HCT116 (cell line): ENCODE results near the gene PRRT1B. TPM values are rescaled to one million over a fixed set of nuclear protein-coding genes. Genes with fewer than 3 reads are reported as not detected.

Experiments
- ATAC-seq: fragments of 200-7000 bp; cut with Tn5 transposase; 2 replicates; pipeline ENCODE4 v1.9.1; 2020; ENCODE audit warnings: mild to moderate bottlenecking, moderate library complexity
- BruUV-seq: library from RNA; stranded (reverse); fragments of 400-500 nt; replicated peaks from 2 replicates; lab custom pipeline; 2021; lab: Mats Ljungman, UMichigan
- CTCF ChIA-PET: fragments of 300-600 bp; sonication (Branson Sonifier 250); formaldehyde crosslinking; loops from one replicate; lab custom pipeline; 2021; ENCODE audit warnings: antibody characterized with exemption; lab: Charles Lee
- POLR2A ChIA-PET: fragments of 300-600, 350-600 bp; sonication (Branson Sonifier 250); formaldehyde crosslinking; loops from one replicate; lab custom pipeline; 2021; ENCODE audit warnings: antibody characterized with exemption; lab: Charles Lee
- RAD21 ChIA-PET, 2 experiments: fragments of 300-600 bp; sonication (Branson Sonifier 250); formaldehyde crosslinking; loops; one replicate each; lab custom pipeline; 2023; ENCODE audit warnings: low total read pairs in 2 of 2; ENCODE audit not compliant: uncharacterized antibody in 2 of 2, unreplicated experiment in 2 of 2, low non-redundant PET in 1 of 2; lab: Charles Lee
- DNase-seq: peaks from one replicate; pipeline ENCODE4 v3.0.0-alpha.2; 2010; ENCODE audit warnings: low read depth, low spot score
- H2AFZ ChIP-seq: fragments of 200-600 bp; shearing (Covaris generic), sonication (generic); 2 replicates; pipeline ENCODE4 v1.6.1; 2017; ENCODE audit warnings: low read depth, mixed run types, mixed read lengths, antibody characterized with exemption, low read length; ENCODE audit not compliant: poor library complexity, severe bottlenecking
- H3K27ac ChIP-seq: 2 replicates; pipeline ENCODE4 v1.5.1; 2012; ENCODE audit warnings: low read depth, low read length
- H3K27me3 ChIP-seq: fragments of 200-600 bp; sonication (generic); 2 replicates; pipeline ENCODE4 v1.6.1; 2016; ENCODE audit warnings: mixed run types, low read length, mixed read lengths; ENCODE audit not compliant: insufficient read depth
- H3K36me3 ChIP-seq, 2 experiments: fragments of 200-500 bp in 1 of 2; fragments of 200-600 bp in 1 of 2; sonication (Bioruptor generic) in 1 of 2; sonication (generic) in 1 of 2; 2 replicates each; pipeline versions ENCODE4 v1.5.1 to v1.6.1; 2014 to 2016; ENCODE audit warnings: low read length in 2 of 2, inconsistent platforms in 1 of 2, mixed read lengths in 1 of 2, mixed run types in 1 of 2; ENCODE audit not compliant: insufficient read depth in 2 of 2, control insufficient read depth in 1 of 2
- H3K4me1 ChIP-seq, 2 experiments: fragments of 200-600 bp in 1 of 2; sonication (generic) in 1 of 2; 2 replicates each; pipeline versions ENCODE4 v1.5.1 to v1.6.1; 2012 to 2017; ENCODE audit warnings: low read length in 2 of 2, inconsistent platforms in 1 of 2, mild to moderate bottlenecking in 1 of 2, mixed read lengths in 1 of 2, mixed run types in 1 of 2, moderate library complexity in 1 of 2; ENCODE audit not compliant: insufficient read depth in 2 of 2, control insufficient read depth in 1 of 2
- H3K4me2 ChIP-seq: fragments of 200-600 bp; sonication (generic); 2 replicates; pipeline ENCODE4 v1.6.1; 2017; ENCODE audit warnings: mixed run types, low read length, mixed read lengths
- H3K4me3 ChIP-seq, 2 experiments: fragments of 200-600 bp in 1 of 2; sonication (generic) in 1 of 2; replicated peaks in 1 of 2; 2 replicates each; pipeline ENCODE4 v1.5.1; 2011 to 2016; ENCODE audit warnings: low read length in 2 of 2, control low read depth in 1 of 2, low read depth in 1 of 2, mild to moderate bottlenecking in 1 of 2, mixed read lengths in 1 of 2, mixed run types in 1 of 2
- H3K79me2 ChIP-seq: fragments of 200-600 bp; sonication (generic); 2 replicates; pipeline ENCODE4 v1.6.1; 2017; ENCODE audit warnings: mild to moderate bottlenecking, mixed run types, low read length, moderate library complexity, mixed read lengths; ENCODE audit not compliant: insufficient read depth
- H3K9ac ChIP-seq: fragments of 200-600 bp; sonication (generic); 2 replicates; pipeline ENCODE4 v1.6.1; 2016; ENCODE audit warnings: low read length, mixed read lengths
- H3K9me2 ChIP-seq: fragments of 200-600 bp; sonication (generic), shearing (Covaris generic); 2 replicates; pipeline ENCODE4 v1.6.1; 2017; ENCODE audit warnings: mixed run types, mild to moderate bottlenecking, moderate library complexity; ENCODE audit not compliant: insufficient read depth
- H3K9me3 ChIP-seq, 2 experiments: fragments of 200-500 bp in 1 of 2; fragments of 200-600 bp in 1 of 2; sonication (Bioruptor generic) in 1 of 2; sonication (generic) in 1 of 2; 2 replicates each; pipeline ENCODE4 v1.6.1; 2014 to 2017; ENCODE audit warnings: low read length in 2 of 2, mixed read lengths in 2 of 2, inconsistent platforms in 1 of 2, low read depth in 1 of 2, mild to moderate bottlenecking in 1 of 2, mixed run types in 1 of 2, moderate library complexity in 1 of 2; ENCODE audit not compliant: control insufficient read depth in 1 of 2, insufficient read depth in 1 of 2
- H4K20me1 ChIP-seq: fragments of 200-600 bp; sonication (generic), shearing (Covaris generic); 2 replicates; pipeline ENCODE4 v1.6.1; 2017; ENCODE audit warnings: mixed run types, mild to moderate bottlenecking, moderate library complexity; ENCODE audit not compliant: insufficient read depth
- CBX3 ChIP-seq: IDR thresholded peaks from 2 replicates; pipeline ENCODE4 v1.6.1; 2012; ENCODE audit warnings: low read depth
- CEBPB ChIP-seq: IDR thresholded peaks from 2 replicates; pipeline ENCODE4 v1.6.1; 2012; ENCODE audit warnings: low read depth
- CTCF ChIP-seq, 3 experiments: fragments of 200-600 bp in 1 of 3; sonication (generic) in 1 of 3; IDR thresholded peaks in 2 of 3; conservative IDR thresholded peaks in 1 of 3; 2 replicates each; pipeline ENCODE4 v1.5.1; 2012 to 2017; ENCODE audit warnings: low read depth in 2 of 3, low read length in 2 of 3, antibody characterized with exemption in 1 of 3, borderline replicate concordance in 1 of 3, control low read depth in 1 of 3, mild to moderate bottlenecking in 1 of 3, mixed read lengths in 1 of 3, mixed run types in 1 of 3, moderate library complexity in 1 of 3; ENCODE audit not compliant: insufficient read depth in 1 of 3
- EGR1 ChIP-seq: IDR thresholded peaks from 2 replicates; pipeline ENCODE4 v1.6.1; 2012; ENCODE audit warnings: low read depth
- ELF1 ChIP-seq: IDR thresholded peaks from 2 replicates; pipeline ENCODE4 v1.6.1; 2012; ENCODE audit warnings: low read depth, borderline replicate concordance
- FOSL1 ChIP-seq: IDR thresholded peaks from 2 replicates; pipeline ENCODE4 v1.6.1; 2012; ENCODE audit warnings: low read depth
- JUND ChIP-seq: IDR thresholded peaks from 2 replicates; pipeline ENCODE4 v1.6.1; 2012
- MAX ChIP-seq: IDR thresholded peaks from 2 replicates; pipeline ENCODE4 v1.6.1; 2012
- POLR2A ChIP-seq: IDR thresholded peaks from 2 replicates; pipeline ENCODE4 v1.7.0; 2011; ENCODE audit warnings: borderline replicate concordance; ENCODE audit not compliant: insufficient read depth, insufficient read length; ENCODE audit errors: extremely low read depth
- POLR2AphosphoS5 ChIP-seq: IDR thresholded peaks from 2 replicates; pipeline ENCODE4 v1.6.1; 2011; ENCODE audit warnings: mild to moderate bottlenecking, low read depth, low read length, moderate library complexity
- REST ChIP-seq: IDR thresholded peaks from 2 replicates; pipeline ENCODE4 v1.6.1; 2012; ENCODE audit warnings: low read depth
- SIN3A ChIP-seq: IDR thresholded peaks from 2 replicates; pipeline ENCODE4 v1.6.1; 2012; ENCODE audit warnings: low read depth
- SP1 ChIP-seq: IDR thresholded peaks from 2 replicates; pipeline ENCODE4 v1.6.1; 2012; ENCODE audit warnings: low read depth
- SRF ChIP-seq: IDR thresholded peaks from 2 replicates; pipeline ENCODE4 v1.6.1; 2012; ENCODE audit warnings: low read depth
- TCF7L2 ChIP-seq: IDR thresholded peaks from 2 replicates; pipeline ENCODE4 v1.7.0; 2011; ENCODE audit warnings: borderline replicate concordance, inconsistent platforms; ENCODE audit not compliant: insufficient read depth, insufficient read length; ENCODE audit errors: extremely low read depth
- YY1 ChIP-seq: IDR thresholded peaks from 2 replicates; pipeline ENCODE4 v1.6.1; 2011; ENCODE audit warnings: low read length, low read depth, moderate library complexity, mild to moderate bottlenecking; ENCODE audit not compliant: insufficient replicate concordance; ENCODE audit errors: extremely low read depth
- ZFX ChIP-seq: fragments of 450-650 bp; IDR thresholded peaks from 2 replicates; pipeline ENCODE4 v1.6.1; 2017
- ZNF274 ChIP-seq: fragments of 200-500 bp; sonication (Bioruptor generic); IDR thresholded peaks from 2 replicates; pipeline ENCODE4 v1.6.1; 2014; ENCODE audit warnings: mild to moderate bottlenecking, low read depth, low read length, inconsistent platforms
- intact Hi-C: fragments of 100-400 bp; cut with micrococcal nuclease; formaldehyde crosslinking; loops from 2 replicates; pipeline ENCODE4 v1.10.0; 2022
- total RNA-seq: library from RNA; stranded (reverse); gene quantifications from one replicate; pipeline ENCODE4 v1.2.1, GENCODE V29; 2021; ENCODE audit not compliant: unreplicated experiment
- TF ChIP-seq, protein P1 (sequence below): IDR thresholded peaks from 2 replicates; pipeline ENCODE4 v1.6.1; 2012
- TF ChIP-seq, protein P2 (sequence below): IDR thresholded peaks from 2 replicates; pipeline ENCODE4 v1.6.1; 2011; ENCODE audit warnings: mild to moderate bottlenecking, low read length, moderate library complexity; ENCODE audit not compliant: insufficient replicate concordance; ENCODE audit errors: extremely low read depth

PRRT1B gene
- total RNA-seq, 1 experiment from 2014 or later, result not detected

DNA sequence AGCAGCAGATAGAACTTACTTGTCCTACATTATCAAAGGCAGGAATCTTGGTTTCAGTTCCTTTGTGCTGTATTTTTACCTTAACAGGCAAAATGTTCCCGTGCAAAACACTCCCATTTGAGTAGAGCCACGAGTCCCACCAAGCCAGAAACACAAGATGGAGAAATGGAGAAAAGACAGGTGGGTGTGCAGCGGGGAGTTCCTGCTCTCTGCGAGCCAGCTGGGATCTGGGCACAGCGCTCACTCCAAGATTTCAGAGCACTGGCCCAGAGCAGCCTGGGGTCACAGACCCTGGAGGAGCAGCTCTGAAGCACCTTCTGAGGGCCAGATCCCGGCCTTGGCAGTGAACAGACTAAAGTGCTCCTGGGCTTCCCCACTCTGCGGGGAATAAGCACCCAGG lies 17.1 kb upstream of the PRRT1B start:
- intact Hi-C loops, result no loop called here
- BruUV-seq, result no TSS peak

More for the DNA sequence above, 17.1 kb upstream of the PRRT1B start:
- Histone ChIP-seq H3K36me3 (peaks cover 4 to 19% of the 10 kb centered on the region in 2 experiments; a peak in 3 of 4 replicates), H3K9ac (no peak overlapping the region), H3K9me3 (no peaks in the 10 kb centered on the region), H4K20me1 (no peaks in the 10 kb centered on the region), H2AFZ (no peak overlapping the region), H3K27me3 (no peaks in the 10 kb centered on the region), H3K4me2 (no peak overlapping the region), H3K27ac (no peak overlapping the region), H3K4me1 (peaks cover 0 to 13% of the 10 kb centered on the region in 2 experiments; a peak in 1 of 4 replicates), H3K9me2 (no peaks in the 10 kb centered on the region), H3K79me2 (peaks cover 11% of the 10 kb centered on the region; the same call in 1 of the 2 replicates), H3K4me3 (no peak overlapping the region)
- ChIA-PET RAD21 (no interaction called here), CTCF (no interaction called here), POLR2A (no interaction called here)
- ATAC-seq, result no peak
- TF ChIP-seq, protein P1, sequence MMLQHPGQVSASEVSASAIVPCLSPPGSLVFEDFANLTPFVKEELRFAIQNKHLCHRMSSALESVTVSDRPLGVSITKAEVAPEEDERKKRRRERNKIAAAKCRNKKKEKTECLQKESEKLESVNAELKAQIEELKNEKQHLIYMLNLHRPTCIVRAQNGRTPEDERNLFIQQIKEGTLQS, result no peak
- no peak for TF ChIP-seq EGR1
- no peak for TF ChIP-seq REST
- TF ChIP-seq POLR2AphosphoS5, result no peak
- no peak for TF ChIP-seq ZNF274
- TF ChIP-seq SP1, result no peak
- no peak for TF ChIP-seq TCF7L2
- no peak for TF ChIP-seq SIN3A
- no peak for TF ChIP-seq FOSL1
- no peak for TF ChIP-seq MAX
- no peak for TF ChIP-seq POLR2A
- TF ChIP-seq, protein P2, sequence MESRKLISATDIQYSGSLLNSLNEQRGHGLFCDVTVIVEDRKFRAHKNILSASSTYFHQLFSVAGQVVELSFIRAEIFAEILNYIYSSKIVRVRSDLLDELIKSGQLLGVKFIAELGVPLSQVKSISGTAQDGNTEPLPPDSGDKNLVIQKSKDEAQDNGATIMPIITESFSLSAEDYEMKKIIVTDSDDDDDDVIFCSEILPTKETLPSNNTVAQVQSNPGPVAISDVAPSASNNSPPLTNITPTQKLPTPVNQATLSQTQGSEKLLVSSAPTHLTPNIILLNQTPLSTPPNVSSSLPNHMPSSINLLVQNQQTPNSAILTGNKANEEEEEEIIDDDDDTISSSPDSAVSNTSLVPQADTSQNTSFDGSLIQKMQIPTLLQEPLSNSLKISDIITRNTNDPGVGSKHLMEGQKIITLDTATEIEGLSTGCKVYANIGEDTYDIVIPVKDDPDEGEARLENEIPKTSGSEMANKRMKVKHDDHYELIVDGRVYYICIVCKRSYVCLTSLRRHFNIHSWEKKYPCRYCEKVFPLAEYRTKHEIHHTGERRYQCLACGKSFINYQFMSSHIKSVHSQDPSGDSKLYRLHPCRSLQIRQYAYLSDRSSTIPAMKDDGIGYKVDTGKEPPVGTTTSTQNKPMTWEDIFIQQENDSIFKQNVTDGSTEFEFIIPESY, result no peak
- TF ChIP-seq ZFX, result no peak
- TF ChIP-seq CEBPB, result no peak
- no peak for TF ChIP-seq YY1
- no peak for TF ChIP-seq JUND
- TF ChIP-seq ELF1, result no peak
- no peak for TF ChIP-seq CBX3
- no peak for TF ChIP-seq CTCF (IDR thresholded peaks at IDR 0.05 in 2 of 3, conservative IDR thresholded peaks at IDR 0.05 in 1 of 3; ENCODE audit: borderline replicate concordance in 1 of 3, insufficient read depth in 1 of 3, low read depth in 2 of 3, low read length in 2 of 3)
- TF ChIP-seq SRF, result no peak
- no peak for DNase-seq
